ENCODE results near the gene ZFP36L1.

ZFP36L1 gene

GRCh38 chr14:68771631-68772030 is 21.2 kb downstream of the ZFP36L1 start:
- H3K27ac ChIP-seq (ENCODE audit: low read depth, low read length): no peak overlapping the region
- no peak for TF ChIP-seq CTCF (IDR thresholded peaks at IDR 0.05; ENCODE audit: low read depth, low read length, poor library complexity, severe bottlenecking)
- no peak for TF ChIP-seq EZH2phosphoT487 (IDR thresholded peaks at IDR 0.05; ENCODE audit: borderline replicate concordance, low read length)
- H3K9me3 ChIP-seq (ENCODE audit: control insufficient read depth, insufficient read depth, low read length): no peaks in the 10 kb centered on the region
- H3K4me3 ChIP-seq (ENCODE audit: low read length): no peak overlapping the region
- H4K20me1 ChIP-seq (ENCODE audit: control insufficient read depth, insufficient read depth, low read depth, low read length): no peaks in the 10 kb centered on the region
- H3K9me2 ChIP-seq (replicated peaks; ENCODE audit: control insufficient read depth, low read length): no peaks in the 10 kb centered on the region
- no peaks in the 10 kb centered on the region for H3K36me3 ChIP-seq (ENCODE audit: control insufficient read depth, low read length)
- no peaks in the 10 kb centered on the region for H3F3A ChIP-seq (ENCODE audit: control insufficient read depth, insufficient read depth)
- H3K27me3 ChIP-seq (ENCODE audit: control insufficient read depth, low read length): no peaks in the 10 kb centered on the region
- no peaks in the 10 kb centered on the region for H3K79me2 ChIP-seq (ENCODE audit: control insufficient read depth, low read length)
- H3K4me2 ChIP-seq (ENCODE audit: low read length): no peak overlapping the region
- peaks cover 3% of the 10 kb centered on the region; the same call in 1 of the 2 replicates for H3K4me1 ChIP-seq (ENCODE audit: control insufficient read depth, low read length)

- Histone ChIP-seq H3K4me1 (ENCODE audit: control insufficient read depth, low read length) (peaks cover 1% of the 10 kb centered on the region; the same call in 1 of the 2 replicates), H3K27ac (ENCODE audit: low read depth, low read length) (no peak overlapping the region), H3K4me3 (ENCODE audit: low read length) (no peak overlapping the region), H3K9me2 (replicated peaks; ENCODE audit: control insufficient read depth, low read length) (no peaks in the 10 kb centered on the region), H3K79me2 (ENCODE audit: control insufficient read depth, low read length) (no peaks in the 10 kb centered on the region), H4K20me1 (ENCODE audit: control insufficient read depth, insufficient read depth, low read depth, low read length) (no peaks in the 10 kb centered on the region), H3F3A (ENCODE audit: control insufficient read depth, insufficient read depth) (no peaks in the 10 kb centered on the region), H3K36me3 (ENCODE audit: control insufficient read depth, low read length) (no peaks in the 10 kb centered on the region), H3K9me3 (ENCODE audit: control insufficient read depth, insufficient read depth, low read length) (no peaks in the 10 kb centered on the region), H3K27me3 (ENCODE audit: control insufficient read depth, low read length) (no peaks in the 10 kb centered on the region), H3K4me2 (ENCODE audit: low read length) (no peak overlapping the region)
- TF ChIP-seq EZH2phosphoT487 (IDR thresholded peaks at IDR 0.05; ENCODE audit: borderline replicate concordance, low read length): no peak
- TF ChIP-seq CTCF (IDR thresholded peaks at IDR 0.05; ENCODE audit: low read depth, low read length, poor library complexity, severe bottlenecking): no peak
Measured at GRCh38 chr14:68770553-68771286, 22.1 kb downstream of the ZFP36L1 start.

DNA sequence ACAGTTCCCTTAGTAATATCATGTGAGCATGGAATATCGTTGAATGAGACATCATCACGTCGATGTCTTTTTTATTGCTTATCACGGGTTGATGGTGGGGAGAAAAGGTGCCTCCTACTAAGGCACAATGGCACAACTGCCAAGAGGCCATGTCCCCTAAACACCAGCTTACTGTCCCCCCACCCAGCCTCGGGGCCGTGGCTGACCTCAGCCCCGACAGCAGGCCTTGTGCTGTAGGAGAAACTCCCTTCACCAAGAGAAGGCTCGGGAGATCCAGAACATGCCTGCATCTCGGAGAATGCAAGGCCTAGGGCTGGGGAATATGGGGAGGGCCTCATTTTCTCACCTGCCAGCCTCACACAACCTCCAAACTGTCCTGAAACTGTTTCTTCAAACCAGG is 22.8 kb downstream of the ZFP36L1 start:
- H3K27ac ChIP-seq (ENCODE audit: low read depth, low read length): no peak overlapping the region
- no peak overlapping the region for H3K4me3 ChIP-seq (ENCODE audit: low read length)
- no peaks in the 10 kb centered on the region for H3K9me3 ChIP-seq (ENCODE audit: control insufficient read depth, insufficient read depth, low read length)
- H4K20me1 ChIP-seq (ENCODE audit: control insufficient read depth, insufficient read depth, low read depth, low read length): no peaks in the 10 kb centered on the region
- no peak for TF ChIP-seq EZH2phosphoT487 (IDR thresholded peaks at IDR 0.05; ENCODE audit: borderline replicate concordance, low read length)
- TF ChIP-seq CTCF (IDR thresholded peaks at IDR 0.05; ENCODE audit: low read depth, low read length, poor library complexity, severe bottlenecking): no peak
- no peak overlapping the region for H3K4me2 ChIP-seq (ENCODE audit: low read length)
- H3K36me3 ChIP-seq (ENCODE audit: control insufficient read depth, low read length): no peaks in the 10 kb centered on the region
- H3K9me2 ChIP-seq (replicated peaks; ENCODE audit: control insufficient read depth, low read length): no peaks in the 10 kb centered on the region
- no peaks in the 10 kb centered on the region for H3F3A ChIP-seq (ENCODE audit: control insufficient read depth, insufficient read depth)
- no peaks in the 10 kb centered on the region for H3K27me3 ChIP-seq (ENCODE audit: control insufficient read depth, low read length)
- H3K4me1 ChIP-seq (ENCODE audit: control insufficient read depth, low read length): no peaks in the 10 kb centered on the region
- H3K79me2 ChIP-seq (ENCODE audit: control insufficient read depth, low read length): no peaks in the 10 kb centered on the region

Data from DOHH2 (cell line).